HG02870 (cell line): ENCODE measurements around the gene NRTN.

Experiments used
- ATAC-seq: cut with Tn5 transposase; IDR thresholded peaks from one replicate; pipeline ENCODE4 v1.9.1; 2021; ENCODE audit warnings: mild to moderate bottlenecking, moderate library complexity; ENCODE audit not compliant: unreplicated experiment

The NRTN gene

DNA sequence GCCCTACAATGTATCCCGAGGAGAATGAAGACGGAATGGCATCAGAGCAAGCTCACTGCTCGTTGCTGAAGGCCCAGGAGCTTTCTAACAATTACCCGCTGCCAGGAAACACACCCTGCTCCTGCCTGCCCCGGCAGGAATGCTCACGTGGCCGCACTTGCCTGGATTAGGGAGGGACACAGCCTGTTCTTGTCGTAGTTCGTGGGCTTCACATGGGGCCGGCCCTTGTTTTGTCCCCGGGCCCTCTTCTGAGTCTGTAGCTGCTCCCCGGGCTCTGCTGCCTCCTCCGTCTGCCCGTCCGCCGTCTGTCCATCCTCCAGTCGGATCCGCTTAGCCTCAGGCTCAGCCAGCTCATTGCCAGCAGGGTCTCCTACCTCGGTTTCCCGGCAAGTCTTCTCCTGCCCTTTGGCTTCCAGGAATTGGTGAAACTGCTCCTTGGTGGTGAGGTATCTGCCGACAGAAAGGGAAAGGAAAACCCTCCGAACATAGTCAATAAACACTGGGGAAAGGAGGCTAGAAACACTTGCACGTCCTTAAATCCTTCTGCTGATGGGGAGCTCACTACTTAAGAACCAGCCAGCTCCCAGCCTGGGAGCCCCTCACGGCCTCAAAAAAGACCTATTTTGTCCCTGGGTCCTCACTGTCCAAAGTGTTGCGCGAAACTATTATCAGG is 14.8 kb upstream of the NRTN start:
- ATAC-seq, result no peak

DNA sequence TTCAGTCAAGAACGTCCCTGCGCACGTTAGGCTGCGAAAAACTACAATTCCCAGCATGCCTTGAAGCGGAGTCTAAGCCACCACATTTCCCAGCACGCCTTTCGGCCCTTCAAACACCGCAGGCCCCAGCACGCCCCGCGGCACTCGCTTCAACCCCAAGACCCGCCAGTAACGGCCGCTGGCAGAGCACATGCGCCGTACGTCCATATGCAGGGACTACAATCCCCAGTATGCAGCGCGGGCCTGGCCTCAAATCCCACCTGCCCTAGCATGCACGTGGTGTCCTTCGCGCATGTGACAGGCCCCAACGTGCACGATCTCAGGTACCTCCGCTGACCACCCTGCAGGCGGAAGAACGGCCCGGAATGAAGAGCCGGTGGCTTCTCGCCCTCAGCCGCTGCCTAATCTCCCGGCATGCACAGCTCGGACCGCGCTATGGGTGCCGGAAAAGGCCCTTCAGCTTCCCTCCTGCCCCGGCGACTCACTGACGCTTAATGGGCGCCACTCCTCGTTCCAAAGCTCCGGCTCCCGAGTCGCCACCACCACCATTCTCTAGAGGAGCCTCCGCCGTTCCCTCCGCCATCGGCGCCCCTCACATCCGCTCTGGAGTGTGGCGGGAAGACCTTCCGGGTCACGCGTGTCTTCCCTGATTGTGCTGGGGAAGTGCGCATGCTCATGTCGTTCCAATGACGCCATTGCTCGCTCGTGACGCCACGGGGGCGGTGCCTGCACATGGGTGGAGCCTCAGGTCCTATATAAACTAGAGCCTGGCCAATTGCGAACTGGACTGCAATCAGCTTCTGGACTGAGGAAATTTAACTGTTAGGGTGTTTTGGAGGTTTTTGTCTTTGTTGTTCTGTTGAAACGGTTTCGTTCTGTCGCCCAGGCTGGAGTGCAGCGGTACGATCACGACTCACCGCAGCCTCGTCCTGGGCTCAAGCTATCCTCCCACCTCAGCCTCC is 14.0 kb upstream of the NRTN start, which contains the start of gene DUS3L:
Gene DUS3L, minus strand, starts transcription at position 605 of the 962 bp plus-strand sequence. Its CDS starts 22 bp downstream, at position 583.
- ATAC-seq, result peak; percentile 90

GRCh38 chr19:5792224-5792623 is 12.6 kb upstream of the NRTN start:
- no peak for ATAC-seq

GRCh38 chr19:5793188-5793587 is 11.7 kb upstream of the NRTN start:
- no peak for ATAC-seq

DNA sequence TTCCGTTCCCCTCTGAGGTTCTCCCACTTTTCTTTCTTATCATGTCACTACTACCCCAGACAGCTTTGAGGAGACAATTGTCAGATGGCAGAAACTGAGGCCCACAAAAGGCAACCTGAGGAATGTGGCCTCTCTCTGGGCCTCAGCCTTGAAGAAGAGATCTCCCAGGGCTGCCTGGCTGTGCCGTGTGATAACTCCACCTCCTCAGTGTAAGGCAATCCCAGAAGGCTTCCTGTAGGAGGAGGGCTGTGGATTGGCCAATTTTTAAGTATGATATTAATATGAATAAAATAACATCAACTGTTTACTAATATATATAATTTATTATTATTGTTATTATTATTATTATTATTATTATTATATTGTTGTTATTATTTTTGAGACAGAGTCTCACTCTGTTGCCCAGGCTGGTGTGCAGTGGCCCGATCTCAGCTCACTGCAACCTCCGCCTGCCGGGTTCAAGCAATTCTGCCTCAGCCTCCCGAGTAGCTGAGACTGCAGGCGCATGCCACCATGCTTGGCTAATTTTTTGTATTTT is 9.4 kb upstream of the NRTN start:
- no peak for ATAC-seq

DNA sequence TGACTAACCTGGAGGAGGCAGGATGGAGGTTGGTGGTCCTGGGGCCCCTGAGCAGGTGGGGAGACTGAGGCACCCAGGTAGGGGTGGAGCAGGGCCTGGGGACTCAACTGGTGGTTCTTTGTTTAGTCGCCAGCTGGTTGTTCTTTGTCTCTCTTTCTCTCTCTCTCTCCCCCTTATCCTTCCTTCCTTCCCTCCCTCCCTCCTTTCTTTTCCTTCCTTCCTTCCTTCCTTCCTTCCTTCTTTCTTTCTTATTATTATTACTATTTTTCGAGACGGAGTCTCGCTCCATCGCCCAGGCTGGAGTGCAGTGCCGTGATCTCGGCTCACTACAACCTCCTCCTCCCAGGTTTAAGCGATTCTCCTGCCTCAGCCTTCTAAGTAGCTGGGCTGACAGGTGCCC is 6.6 kb upstream of the NRTN start:
- ATAC-seq, result no peak

- ATAC-seq, result no peak
Measured at GRCh38 chr19:5799247-5800241, 5.3 kb upstream of the NRTN start.

DNA sequence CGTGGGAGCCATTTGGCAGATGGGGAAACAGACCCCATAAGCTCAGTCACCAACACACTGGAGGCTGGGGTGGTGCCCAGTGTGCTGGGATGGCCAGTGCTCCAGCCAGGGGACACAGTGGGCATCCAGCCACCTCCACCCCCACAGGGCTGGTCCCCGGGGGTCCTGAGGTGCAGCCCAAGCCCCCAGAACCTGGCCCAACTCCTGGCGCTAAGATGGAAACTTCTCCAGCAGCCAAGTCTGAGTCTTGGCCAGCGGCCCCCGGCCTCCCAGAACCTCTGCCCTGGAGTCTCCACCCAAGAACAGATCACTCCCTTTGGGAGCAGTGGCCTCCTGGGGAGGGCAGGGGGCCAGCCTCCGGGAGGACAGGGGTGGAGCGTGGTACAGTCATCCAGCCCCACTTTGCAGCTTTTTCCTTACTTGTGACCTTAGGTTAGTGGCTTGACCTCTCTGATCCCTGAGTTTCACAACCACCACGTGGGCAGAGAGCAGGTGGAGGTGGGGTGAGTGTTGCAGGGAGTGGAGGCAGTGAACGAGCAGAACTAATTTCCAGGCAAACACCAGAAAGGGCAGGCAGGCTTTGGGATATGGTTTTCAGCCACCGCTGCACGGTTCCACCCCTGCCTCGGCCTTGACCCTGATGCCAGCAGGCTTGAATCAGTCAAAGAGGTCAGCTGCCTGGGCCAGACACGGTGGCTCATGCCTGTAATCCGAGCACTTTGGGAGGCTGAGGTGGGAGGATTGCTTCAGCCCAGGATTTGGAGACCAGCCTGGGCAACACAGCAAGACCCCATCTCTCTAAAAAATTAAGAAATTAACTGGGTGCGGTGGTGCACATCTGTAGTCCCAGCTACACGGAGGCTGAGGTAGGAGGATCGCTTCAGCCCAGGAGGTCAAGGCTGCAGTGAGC is 4.3 kb upstream of the NRTN start:
- ATAC-seq, result no peak

- ATAC-seq, result no peak
Measured at GRCh38 chr19:5801796-5802619, 2.9 kb upstream of the NRTN start.

- ATAC-seq, result no peak
Measured at GRCh38 chr19:5803441-5803751, 1.5 kb upstream of the NRTN start.

DNA sequence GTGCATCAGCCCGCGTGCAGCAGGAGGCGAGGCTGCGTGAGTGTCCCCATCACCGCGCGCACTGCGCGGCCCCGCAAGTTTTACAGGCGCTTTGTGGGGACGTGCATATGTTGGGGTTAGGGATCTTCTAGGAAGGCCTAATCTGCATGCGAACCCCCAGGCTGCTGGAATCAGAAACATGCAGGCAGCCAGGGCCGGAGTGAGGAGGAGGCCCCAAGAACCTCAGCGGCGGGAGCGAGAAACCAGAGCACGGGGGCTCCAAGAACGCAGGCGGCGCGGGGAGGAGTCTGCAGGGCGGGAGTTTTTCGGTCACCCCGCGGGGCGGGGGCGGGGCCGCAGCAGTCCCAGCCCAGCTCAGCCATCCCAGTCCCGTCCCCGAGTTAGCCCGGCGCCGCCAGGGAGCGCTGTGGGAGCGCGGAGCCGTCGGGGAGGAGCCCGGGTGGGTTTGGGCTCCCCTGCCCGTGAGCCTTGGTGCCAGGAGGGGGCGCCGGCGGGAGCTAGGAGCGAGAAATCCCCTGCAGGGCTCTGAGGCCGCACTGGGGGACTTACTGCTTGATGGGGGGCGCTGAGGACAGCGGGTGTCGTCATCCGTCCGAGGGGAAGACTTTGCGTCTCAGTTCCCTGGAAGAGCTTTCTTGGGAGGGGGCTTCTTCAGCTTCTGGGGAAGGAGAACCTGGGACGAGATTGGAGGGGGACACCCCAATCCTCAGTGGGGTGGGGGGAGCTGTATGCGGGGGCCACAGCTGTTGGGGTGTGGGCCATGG is 933 bp upstream of the NRTN start:
- peak; percentile 42 for ATAC-seq

- no peak for ATAC-seq
Measured at GRCh38 chr19:5805462-5806132, 730 bp downstream of the NRTN start.

- no peak for ATAC-seq
Measured at GRCh38 chr19:5806133-5806489, 1.2 kb downstream of the NRTN start.

- no peak for ATAC-seq
Measured at GRCh38 chr19:5806905-5807304, 2.0 kb downstream of the NRTN start.

GRCh38 chr19:5808120-5808816 is 3.4 kb downstream of the NRTN start:
- no peak for ATAC-seq

DNA sequence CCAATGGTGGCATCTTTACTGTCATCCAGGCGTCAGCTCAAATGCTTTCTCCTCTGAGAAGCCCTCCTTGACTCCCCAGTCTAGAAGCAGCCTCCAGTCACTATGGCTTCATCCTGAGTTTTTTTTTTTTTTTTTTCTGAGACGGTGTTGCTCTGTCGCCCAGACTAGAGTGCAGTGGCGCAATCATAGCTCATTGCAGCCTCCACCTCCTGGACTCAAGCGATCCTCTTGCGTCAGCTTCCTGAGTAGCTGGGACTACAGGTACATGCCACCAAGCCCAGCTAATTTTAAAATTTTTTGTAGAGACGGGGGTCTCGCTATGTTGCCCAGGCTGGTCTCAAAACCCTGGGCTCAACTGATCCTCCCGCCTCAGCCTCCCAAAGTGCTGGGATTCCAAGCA is 4.2 kb downstream of the NRTN start:
- no peak for ATAC-seq

DNA sequence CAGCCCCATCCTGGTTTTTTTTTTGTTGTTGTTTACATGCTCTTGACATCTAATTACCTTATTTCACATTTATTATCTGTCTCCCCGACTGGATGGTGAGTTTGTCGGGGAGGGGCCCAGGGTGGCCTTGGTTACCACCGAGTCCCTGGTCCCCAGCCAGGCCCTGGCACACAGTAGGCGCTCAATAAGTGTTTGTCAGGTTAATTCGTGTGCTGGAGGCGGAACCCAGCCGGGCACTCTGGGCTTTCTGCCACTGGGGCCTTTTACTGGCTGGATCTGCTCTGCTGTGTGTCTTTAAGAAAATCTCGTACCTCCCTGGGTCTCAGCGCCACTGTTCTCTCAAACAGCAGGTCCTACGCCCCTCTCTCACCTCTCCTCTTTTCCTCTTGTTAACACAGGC is 4.6 kb downstream of the NRTN start:
- ATAC-seq, result no peak
